Dermis microvascular lymphatic vessel endothelial cell (primary cell): ENCODE results near the gene GRIK4. TPM values are rescaled to one million over a fixed set of nuclear protein-coding genes. Genes with fewer than 3 reads are reported as not detected.
"Not testable (repeated sequence)": the region's sequence is repeated elsewhere in the genome, so short reads cannot be mapped to it uniquely, and the experiment has no call there.

Experiments used
- DNase-seq, 2 donors: peaks; one replicate each; pipeline versions ENCODE4 v3.0.0 to v3.0.0-alpha.2; 2010; ENCODE audit warnings: low read depth in 2 of 2
- total RNA-seq: library from RNA; depleted of rRNA; stranded (reverse); fragments of >200 nt; gene quantifications from 2 replicates; pipeline ENCODE4 v1.2.1, GENCODE V29; 2014

The GRIK4 gene
- total RNA-seq, 1 donor from 2014 or later: not detected

DNA sequence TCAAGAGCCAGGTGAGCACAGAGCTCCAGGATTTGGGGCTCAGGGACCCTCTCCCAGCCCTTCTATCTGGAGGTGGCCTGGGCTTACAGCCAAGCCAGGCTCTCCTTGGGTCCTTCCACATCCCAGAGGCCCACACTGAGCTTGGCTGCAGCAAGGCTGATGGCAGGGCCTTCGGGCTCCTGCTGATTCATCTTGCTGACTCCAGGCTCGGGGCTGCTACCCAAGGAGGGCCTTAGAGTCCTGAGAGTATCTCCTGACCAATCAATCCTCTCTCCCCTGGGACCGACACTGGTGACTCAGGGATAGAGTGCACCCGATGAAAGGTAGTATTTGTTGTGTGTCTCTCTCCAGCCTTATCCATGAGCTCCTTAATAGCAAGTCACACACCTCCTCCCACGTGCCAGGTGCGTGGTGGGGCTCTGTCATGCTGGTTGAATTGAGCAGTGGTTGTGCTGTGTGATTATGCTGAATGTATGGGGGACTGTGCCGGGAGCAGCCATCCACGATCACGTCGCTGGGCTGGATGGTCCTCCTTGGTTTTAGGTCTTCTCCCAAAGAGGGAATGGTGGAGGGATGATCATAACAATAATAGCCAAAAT is 62.3 kb downstream of the GRIK4 start:
- no peak for DNase-seq

DNA sequence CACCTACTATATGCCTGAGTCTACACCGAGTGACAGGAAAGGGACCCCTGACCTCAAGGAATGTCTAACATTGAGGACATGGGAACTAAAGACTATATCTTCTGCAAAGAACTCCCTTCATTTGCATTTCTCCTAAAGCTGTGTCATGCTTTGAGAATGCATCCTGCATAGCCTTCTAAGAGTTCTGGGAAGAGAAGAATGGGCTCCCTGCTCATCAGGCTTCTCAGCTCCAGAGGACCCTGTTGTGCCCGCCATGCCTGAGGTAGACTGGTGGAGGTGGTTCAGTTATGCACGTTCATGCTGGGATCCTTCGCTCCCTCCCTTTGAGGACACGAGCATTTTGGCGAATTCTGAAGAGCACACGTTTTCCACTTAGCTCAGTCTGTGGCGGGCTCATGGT is 63.3 kb downstream of the GRIK4 start:
- no peak for DNase-seq

DNA sequence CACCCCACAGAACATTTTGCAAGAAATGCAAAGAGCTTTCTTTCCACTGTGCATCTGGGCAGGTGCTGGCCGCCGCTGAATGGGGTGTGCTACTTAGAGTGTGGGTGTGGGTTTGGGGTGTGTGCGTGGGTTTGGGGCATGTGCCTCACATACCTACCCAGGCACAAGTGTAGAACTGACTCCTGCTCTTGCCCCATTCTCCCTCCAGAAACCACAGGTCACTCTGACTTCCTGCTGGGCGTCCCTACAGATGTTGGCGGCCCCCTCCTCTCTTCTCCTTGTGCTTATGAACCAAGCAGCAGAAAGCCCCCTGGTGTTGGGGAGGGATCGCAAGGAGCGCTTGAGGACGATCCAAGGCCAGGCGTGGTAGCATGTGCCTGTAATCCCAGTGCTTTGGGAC is 63.9 kb downstream of the GRIK4 start:
- no peak for DNase-seq

DNA sequence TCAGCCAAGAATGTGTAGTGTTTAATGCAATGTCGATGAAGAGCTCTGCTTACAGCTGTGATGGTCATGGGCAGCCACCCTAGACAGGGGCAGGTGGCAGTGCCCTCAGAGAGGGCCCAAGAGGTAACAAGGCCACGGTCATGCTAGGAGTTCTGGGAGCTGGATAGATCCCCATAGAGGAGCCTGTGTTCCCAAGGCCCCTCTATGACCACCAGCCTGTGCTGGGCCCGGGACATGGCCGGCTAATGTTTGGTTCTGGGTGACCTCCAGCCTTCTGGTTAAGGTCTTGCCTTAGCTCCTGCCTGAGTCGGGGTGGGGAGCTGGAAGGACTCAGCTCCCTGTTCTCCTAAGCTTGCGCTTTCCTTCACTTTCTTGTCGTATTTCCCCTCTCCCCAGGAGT is 65.1 kb downstream of the GRIK4 start:
- DNase-seq: no peak

DNA sequence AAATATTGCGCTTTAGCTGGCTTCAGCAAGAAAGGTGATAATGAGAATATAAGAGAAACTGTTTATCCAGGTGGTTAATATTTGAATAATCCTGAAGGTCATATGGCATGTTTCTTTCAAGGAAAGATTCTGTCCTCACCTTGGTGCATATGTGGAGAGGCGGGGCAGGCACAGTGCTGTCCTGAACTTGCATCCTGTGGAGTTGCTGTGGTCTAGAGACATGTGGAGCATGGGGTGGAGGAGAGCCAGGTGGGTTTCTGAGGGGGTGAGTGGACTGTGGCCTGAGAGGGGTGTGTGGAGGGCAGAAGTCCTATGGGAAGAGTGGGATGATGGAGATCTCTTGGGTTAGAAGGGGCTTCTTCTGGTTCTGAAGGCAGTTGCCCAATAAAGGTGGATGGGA is 65.5 kb downstream of the GRIK4 start:
- DNase-seq: no peak

DNA sequence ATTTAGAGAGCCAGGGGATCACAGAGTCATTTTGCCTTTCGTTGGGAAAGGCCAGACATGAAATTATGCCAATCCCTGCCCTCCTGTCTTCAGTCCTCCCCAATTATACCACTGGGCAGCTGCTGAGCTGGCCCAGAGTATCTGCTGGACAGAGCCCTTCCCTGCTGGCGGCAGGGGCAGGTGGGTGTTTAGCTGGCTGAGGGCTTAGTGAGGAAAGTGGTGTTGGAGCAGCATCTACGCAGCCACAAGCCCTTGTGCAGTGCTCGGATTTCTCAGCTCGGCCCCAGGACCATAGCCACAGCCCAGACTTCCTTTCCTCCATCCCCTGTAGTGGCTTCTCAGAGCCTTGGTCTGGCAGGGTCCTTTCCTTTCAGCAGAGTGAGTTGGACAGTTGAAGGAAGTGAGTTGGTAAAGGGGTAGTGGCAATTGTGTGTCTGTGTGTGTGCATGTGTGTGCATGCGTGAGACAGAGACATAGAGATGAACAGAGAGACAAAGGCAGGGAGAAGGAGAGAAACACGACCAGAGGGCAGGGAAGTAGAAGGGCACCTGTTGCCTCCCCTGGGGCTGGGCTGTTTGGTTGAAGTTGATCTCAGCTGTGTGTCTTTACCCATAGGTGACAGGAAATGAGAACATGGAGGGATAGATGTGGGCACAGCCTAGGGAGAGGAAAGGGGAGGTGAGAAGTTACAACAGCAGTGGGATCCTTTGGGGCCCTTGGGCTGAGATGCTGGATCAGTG is 66.2 kb downstream of the GRIK4 start:
- no peak for DNase-seq

DNA sequence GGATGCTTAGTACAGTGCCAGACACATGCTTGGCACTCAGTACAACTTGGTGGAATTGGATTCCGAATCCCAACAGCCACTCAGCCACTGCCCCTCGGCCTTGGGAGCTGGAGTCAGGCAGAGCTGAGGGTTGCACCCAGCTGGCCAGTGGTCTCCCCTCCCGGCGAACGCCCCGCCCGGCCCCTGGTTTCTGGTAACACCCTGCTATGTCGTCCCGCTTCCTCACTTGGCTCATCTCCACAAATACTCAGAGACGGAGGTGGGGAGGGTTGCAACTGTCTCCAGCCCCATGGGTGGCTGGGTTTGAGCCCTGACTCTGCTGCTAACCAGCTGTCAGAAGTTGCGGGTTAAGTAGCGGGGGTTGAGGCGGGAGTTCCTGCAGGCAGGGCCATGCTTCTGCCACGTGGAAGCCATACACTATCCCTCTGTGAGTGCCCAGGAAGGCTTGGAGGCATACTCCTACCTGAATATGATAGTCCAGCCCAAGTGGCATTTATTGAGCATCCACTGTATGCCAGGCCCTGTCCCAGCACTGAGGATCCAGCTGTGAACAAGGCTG is 67.1 kb downstream of the GRIK4 start:
- no peak for DNase-seq

DNA sequence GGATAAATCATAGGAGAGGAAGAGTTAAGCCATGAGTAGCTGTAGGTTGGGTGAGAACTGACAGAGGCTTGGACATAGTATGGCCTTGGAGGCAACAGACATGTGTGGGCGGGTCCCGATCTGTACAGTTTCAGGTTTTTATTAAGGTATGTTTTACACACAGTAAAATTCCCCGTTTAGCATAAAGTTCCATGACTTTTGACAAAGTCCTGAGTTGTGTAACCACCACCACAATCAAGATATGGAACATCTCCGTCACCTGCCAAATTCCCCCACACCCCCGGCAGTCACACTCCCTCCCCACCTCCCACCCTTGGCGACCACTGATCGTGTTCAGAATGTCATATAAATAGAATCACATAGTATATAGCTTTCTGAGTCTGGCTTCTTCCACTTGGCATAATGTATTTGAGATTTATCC is 68.1 kb downstream of the GRIK4 start:
- no peak for DNase-seq

DNA sequence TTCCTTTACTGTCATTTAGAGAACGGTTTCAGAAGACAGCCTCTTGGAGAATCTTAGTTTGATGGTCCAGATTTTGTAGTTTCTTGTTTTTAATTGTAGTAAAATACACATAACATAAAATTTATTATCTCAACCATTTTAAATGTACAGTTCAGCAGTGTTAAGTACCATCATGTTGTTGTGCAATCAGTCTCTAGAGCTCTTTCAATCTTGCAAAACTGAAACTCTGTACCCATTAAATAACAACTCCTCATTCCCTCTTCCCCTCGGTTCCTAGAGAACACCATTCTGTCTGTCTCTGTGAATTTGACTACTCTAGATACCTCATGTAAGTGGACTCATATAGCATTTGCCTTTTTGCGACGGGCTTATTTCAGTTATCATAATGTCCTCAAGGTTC is 69.8 kb downstream of the GRIK4 start:
- no peak for DNase-seq

DNA sequence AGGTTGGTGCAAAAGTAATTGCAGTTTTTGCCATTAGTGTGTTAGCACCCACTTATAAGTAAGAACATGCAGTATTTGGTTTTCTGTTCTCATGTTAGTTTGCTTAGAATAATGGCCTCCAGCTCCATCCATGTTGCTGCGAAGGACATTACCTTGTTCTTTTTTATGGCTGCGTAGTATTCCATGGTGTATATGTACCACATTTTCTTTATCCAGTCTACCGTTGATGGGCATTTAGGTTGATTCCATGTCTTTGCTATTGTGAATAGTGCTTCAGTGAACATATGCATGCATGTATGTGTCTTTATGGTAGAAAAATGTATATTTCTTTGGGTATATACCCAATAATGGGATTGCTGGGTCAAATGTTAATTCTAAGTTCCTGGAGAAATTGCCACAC is 71.0 kb downstream of the GRIK4 start:
- not testable (repeated sequence) for DNase-seq

DNA sequence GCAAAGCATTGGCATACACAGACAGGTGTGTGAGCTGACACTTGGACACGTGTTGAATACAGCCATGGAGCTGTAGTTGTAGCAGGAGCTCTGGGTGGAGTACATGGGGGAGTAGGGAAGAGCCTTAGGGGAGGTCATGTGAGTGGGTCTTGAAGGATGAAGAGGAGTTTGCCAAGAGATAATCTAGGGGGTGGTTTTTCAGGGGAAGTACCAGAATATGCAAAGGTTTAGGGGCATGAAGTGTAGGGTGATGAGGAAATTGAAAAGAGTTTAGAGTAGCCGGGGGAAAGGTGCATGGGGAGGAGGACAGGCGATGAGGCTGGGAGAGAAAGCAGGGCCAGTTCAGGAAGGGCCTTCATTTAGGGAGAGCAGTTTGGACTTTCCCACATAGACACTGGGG is 74.5 kb downstream of the GRIK4 start:
- DNase-seq: no peak

DNA sequence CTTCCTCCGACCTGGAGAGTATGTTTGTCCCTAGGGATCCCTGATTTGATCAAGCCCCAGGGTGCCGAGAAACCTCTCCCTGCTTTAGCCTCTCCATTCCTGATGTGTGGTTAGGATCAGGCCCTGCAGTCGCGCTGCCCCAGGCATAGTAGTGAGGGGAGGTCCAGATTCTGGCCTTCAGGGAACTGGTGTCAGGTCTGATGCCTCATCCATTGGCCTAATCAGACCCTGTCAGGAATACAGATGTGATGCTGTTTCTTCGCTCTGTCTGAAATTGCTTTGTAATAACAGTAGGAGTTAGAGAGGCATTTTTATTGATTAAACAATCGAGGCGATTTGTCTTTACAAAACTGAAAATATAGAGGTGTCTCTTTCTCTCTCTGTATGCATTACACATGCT is 75.2 kb downstream of the GRIK4 start:
- no peak for DNase-seq

DNA sequence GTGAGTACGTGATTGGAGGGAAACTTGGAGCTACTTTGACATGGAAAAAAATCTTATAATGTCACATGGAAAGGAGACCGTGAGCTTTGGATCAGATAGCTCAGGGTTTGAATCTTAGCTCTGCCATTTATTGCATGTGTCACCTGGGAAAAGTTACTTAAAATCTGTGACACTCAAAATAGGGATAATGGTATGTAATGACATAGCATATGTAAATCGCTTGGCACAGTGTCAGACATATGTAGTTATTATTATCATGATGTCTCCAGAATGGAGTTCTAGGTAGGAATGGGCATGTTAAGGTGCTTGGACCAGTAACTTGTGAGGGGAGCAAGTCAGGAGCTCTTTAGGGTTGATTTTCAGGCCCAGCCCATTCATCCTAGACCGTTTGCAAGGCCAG is 75.8 kb downstream of the GRIK4 start:
- no peak for DNase-seq

DNA sequence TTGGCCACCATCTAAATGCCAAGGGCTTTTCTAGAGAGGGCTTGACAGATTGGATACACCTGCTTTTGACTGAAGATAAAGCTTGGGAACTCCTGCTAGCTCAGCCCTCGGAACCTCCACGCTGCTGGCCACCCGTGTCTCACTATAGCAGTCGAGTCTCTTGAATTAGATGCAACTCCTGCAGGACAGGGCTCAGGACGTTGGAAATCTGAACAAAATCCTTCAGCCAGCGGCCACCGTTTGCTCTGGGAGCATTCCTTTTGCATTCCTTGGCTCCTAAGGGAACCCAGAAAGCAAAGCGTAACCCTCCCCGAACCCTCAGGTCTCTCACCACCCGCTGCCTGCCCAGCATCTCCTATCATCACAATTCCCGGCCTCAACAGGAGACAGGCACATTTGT is 77.8 kb downstream of the GRIK4 start:
- no peak for DNase-seq

DNA sequence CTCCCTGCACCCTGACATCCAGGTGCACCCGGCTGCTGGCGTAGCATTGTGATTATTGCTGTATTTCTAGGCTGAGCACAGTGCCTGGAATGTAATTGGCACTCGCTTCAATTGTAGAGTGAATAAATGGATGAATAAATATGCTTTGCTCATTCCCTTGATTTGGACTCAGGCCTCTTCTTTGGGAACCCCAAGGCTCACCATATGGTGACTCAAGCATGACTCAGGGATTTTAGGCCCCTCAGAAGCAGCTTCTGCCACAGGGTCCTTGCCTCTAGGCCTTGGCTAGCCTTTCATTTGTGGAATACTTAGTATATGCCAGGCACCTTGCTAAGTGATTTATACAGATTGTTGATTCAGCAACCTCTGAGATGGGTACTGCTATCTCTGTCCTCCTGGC is 78.9 kb downstream of the GRIK4 start:
- DNase-seq: no peak

DNA sequence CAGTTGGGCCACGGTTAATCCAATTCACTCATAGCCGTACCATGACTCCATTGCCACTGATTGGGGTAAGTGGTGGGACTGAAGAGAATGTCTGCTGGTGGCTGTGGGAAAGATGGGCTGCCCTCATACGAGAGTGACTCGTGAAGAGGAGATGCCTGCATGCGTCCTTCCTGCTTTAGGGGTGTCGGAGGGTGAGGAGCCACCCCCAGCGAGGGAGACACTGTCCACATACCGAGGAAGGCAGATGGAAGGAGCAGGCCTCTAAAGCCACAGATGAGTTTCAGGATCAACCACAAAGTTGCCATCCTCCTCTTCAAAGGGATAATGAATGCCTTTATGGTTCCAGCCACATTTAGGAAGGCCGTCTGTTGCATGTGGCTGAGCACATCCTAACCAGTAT is 83.2 kb downstream of the GRIK4 start:
- no peak for DNase-seq

DNA sequence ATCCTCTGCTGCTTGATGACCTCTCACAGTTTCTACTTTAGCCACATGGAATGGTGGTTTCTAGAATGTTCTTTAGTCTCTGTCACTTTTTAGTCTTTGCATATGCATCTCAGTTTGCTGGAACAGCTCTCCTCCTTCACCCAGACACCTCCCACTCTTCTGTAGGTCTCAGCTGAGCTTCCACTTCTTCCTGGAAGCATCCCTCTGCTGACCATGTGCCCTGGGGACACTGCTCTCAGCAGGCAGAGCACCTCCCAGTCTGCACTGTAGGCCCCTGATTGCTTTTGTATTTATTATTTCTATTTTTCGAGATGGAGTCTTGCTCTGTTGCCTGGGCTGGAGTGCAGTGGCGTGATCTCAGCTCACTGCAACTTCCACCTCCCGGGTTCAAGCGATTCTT is 84.0 kb downstream of the GRIK4 start:
- no peak for DNase-seq

DNA sequence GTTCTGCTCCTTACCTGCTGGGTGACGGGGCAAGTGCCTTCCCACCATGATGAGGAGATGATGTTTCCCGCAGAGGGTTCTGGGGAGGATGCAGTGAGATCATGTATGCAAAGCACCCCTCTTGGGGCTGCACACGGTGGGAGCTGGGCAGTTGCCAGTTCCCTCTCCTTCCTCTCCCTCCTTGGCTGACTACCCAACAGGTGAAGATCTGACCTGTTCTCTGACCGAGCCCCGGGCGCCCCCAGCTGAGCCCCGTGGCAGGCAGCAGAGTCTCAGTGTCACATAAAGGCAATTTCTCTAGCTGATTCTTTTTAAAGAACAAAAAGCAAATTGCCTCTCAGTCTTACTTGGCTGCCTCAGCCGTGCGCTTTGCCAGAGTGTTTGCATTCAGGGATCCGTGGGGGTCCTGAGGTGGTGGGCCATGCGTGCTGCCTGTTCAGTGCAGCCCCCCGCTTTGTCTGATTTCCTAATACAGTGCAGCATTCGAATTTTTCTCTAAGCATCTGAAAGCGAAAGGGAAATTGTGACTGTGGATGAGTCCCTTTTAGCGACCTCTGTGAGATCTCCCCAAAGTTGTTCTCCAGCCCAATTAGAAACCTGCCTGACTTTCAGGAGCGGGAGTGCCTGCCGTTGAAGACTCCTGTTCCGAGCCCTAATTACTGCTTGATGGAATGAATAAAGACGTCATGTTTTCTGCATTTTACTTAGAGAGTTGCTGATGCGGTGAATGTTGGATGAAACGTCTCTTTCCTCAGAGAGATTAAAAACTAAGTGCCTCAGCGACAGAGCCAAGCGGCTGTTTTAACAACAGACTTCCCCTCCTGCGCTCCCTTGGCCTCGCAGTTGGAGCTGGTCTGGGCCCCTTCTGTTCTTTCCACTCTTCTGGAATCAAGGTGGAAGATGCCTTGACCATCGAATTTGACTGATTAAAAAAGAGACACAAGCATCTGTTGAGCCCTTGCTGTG is 86.0 kb downstream of the GRIK4 start:
- no peak for DNase-seq

DNA sequence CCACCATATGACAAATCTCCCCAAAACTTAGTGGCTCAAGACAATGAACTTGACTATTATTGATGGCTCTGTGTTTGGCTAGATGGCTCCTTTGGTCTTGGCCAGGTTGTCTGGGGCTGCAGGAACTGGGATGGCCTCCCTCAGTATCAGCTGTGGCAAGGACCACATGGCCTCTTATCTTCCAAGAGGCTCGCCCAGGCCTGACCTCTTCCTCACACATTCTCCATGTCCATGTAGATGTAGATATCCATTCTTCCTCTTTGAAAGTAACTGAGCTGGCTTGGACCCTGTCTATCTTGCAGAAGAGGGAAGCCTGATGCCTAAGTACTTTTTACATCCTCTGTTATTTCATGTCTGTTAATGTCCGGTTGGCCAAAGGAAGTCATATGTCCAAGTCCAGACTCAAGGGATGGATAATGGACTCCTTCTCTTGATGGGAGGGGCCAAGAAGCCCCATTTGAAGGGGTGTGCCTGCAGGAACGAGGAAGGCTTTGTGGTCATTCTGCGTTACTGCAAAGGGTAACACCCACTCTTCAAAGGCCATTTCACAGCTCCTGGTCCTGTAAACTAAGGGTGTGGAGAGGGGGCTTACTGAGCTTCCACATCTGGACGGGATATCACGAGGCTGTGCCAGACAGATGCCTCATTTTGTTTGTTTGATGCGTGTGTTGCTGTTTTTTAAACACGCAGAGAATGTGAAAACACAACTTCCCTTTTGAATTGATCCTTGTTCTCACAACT is 87.1 kb downstream of the GRIK4 start:
- no peak for DNase-seq

DNA sequence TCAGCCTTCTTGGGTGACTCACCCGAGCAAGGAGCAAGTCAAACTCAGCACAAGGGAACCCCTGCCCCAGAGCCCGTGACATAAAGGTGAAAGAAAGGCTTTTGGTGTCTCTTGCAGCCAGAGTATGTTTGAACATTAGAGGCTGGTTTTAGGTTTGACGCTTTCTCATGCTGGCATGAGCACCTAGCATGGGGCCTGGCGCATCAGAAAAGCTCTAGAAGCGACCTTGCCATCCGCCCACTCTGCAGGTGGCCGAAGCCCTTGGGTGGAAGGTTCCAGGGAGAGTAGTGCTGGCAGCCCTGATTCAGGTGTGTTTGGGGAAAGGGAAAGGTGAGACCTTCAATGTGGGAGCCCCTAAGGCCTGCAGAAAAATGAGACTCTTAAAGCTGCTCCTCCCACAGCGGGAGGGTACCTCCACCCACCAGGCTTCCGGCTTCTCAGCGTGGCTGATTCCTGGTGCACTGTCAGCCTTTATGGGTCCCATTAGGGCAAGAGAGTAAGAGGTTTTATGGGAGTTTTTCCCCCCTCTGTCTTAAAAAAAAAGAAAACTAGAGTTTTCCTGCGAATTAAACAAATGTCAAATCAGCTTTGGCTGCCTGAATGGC is 88.4 kb downstream of the GRIK4 start:
- DNase-seq: no peak

DNA sequence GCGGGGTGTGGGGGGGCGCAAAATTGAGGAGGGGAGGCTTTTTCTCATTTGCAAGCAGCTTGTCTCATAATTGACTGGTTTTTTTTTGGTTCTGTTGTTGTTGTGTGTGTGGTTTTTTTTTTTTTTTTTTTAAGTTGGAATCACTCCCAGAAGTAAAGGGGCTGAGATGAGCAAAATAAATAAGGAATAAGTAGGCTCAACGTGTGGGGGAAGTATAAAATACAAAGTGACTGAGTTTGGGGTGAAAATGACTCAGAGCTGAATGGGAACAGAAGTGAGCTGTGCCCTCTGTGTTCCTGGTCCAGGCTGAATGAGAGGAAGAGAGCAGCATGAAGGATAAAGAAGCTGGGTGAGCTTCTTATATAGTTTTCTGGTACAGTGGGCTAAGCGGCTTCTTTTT is 90.0 kb downstream of the GRIK4 start:
- no peak for DNase-seq
